ENCODE data around the gene SLC38A11. TPM values are rescaled to one million over a fixed set of nuclear protein-coding genes. Genes with fewer than 3 reads are reported as not detected.

SLC38A11 gene
- total and polyA plus RNA-seq, 2 of the 13 experiments (the other 11 are each of a cell fraction or from before 2014, with no cell fraction given), result 14.0 to 14.3 TPM

DNA sequence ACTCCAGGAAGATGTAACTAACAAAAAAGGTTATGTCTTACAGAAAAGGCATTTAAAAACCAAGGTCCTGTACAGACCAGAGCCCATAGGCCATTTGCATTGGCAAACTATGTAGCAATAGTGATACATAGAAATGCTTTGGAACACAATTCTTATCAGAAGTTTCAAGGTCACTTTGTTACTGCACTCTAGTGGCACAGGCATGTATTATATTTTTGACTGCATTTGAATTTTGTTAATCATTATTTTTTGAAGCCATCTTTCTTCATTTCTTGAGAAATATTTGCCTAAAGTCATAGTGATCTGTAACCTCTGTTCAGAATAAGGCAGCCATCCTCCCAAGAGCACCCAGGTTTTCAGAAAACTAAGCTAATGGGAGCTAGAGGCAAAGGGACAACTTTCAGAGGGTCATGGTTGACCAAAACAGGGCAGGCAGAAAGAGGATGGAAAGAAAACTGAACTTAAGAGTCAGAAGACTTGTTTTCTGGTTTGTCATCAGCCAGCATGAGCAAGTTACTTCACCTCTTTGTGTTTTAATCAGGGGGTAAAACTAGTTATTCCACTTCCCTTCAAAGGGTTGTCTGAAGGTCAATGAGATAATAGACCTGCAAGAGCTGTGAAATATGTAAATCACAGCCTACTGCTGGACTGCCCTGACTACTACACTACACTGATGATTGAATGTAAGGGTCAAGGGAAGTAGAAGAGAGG is 41.5 kb downstream of the SLC38A11 start (continued):
- TF ChIP-seq, protein P1, sequence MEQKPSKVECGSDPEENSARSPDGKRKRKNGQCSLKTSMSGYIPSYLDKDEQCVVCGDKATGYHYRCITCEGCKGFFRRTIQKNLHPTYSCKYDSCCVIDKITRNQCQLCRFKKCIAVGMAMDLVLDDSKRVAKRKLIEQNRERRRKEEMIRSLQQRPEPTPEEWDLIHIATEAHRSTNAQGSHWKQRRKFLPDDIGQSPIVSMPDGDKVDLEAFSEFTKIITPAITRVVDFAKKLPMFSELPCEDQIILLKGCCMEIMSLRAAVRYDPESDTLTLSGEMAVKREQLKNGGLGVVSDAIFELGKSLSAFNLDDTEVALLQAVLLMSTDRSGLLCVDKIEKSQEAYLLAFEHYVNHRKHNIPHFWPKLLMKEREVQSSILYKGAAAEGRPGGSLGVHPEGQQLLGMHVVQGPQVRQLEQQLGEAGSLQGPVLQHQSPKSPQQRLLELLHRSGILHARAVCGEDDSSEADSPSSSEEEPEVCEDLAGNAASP (CRISPR knock-in tag; IDR thresholded peaks at IDR 0.05; ENCODE audit: borderline replicate concordance), result peak; percentile 31; the same call in 1 of the 2 replicates
- no peak for TF ChIP-seq YEATS2 (CRISPR knock-in tag; IDR thresholded peaks at IDR 0.05; ENCODE audit: borderline replicate concordance)
- TF ChIP-seq NCOA2 (CRISPR knock-in tag; IDR thresholded peaks at IDR 0.05), result peak; percentile 84
- TF ChIP-seq PAX8 (CRISPR knock-in tag; IDR thresholded peaks at IDR 0.05; ENCODE audit: borderline replicate concordance), result no peak
- no peak for TF ChIP-seq BRCA1 (CRISPR knock-in tag; IDR thresholded peaks at IDR 0.05)
- TF ChIP-seq SMAD9 (CRISPR knock-in tag; IDR thresholded peaks at IDR 0.05), result no peak
- no peak for TF ChIP-seq ZNF160 (CRISPR knock-in tag; IDR thresholded peaks at IDR 0.05)
- TF ChIP-seq ARID2 (CRISPR knock-in tag; IDR thresholded peaks at IDR 0.05; ENCODE audit: borderline replicate concordance), result peak; percentile 41; the same call in 1 of the 2 replicates
- TF ChIP-seq, protein P2, sequence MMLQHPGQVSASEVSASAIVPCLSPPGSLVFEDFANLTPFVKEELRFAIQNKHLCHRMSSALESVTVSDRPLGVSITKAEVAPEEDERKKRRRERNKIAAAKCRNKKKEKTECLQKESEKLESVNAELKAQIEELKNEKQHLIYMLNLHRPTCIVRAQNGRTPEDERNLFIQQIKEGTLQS (CRISPR knock-in tag; IDR thresholded peaks at IDR 0.05), result no peak
- TF ChIP-seq, protein P3, sequence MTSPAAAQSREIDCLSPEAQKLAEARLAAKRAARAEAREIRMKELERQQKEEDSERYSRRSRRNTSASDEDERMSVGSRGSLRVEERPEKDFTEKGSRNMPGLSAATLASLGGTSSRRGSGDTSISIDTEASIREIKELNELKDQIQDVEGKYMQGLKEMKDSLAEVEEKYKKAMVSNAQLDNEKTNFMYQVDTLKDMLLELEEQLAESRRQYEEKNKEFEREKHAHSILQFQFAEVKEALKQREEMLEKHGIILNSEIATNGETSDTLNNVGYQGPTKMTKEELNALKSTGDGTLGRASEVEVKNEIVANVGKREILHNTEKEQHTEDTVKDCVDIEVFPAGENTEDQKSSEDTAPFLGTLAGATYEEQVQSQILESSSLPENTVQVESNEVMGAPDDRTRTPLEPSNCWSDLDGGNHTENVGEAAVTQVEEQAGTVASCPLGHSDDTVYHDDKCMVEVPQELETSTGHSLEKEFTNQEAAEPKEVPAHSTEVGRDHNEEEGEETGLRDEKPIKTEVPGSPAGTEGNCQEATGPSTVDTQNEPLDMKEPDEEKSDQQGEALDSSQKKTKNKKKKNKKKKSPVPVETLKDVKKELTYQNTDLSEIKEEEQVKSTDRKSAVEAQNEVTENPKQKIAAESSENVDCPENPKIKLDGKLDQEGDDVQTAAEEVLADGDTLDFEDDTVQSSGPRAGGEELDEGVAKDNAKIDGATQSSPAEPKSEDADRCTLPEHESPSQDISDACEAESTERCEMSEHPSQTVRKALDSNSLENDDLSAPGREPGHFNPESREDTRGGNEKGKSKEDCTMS (CRISPR knock-in tag; conservative IDR thresholded peaks at IDR 0.05), result no peak
- TF ChIP-seq, protein P4, sequence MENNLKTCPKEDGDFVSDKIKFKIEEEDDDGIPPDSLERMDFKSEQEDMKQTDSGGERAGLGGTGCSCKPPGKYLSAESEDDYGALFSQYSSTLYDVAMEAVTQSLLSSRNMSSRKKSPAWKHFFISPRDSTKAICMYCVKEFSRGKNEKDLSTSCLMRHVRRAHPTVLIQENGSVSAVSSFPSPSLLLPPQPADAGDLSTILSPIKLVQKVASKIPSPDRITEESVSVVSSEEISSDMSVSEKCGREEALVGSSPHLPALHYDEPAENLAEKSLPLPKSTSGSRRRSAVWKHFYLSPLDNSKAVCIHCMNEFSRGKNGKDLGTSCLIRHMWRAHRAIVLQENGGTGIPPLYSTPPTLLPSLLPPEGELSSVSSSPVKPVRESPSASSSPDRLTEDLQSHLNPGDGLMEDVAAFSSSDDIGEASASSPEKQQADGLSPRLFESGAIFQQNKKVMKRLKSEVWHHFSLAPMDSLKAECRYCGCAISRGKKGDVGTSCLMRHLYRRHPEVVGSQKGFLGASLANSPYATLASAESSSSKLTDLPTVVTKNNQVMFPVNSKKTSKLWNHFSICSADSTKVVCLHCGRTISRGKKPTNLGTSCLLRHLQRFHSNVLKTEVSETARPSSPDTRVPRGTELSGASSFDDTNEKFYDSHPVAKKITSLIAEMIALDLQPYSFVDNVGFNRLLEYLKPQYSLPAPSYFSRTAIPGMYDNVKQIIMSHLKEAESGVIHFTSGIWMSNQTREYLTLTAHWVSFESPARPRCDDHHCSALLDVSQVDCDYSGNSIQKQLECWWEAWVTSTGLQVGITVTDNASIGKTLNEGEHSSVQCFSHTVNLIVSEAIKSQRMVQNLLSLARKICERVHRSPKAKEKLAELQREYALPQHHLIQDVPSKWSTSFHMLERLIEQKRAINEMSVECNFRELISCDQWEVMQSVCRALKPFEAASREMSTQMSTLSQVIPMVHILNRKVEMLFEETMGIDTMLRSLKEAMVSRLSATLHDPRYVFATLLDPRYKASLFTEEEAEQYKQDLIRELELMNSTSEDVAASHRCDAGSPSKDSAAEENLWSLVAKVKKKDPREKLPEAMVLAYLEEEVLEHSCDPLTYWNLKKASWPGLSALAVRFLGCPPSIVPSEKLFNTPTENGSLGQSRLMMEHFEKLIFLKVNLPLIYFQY (CRISPR knock-in tag; IDR thresholded peaks at IDR 0.05; ENCODE audit: borderline replicate concordance), result no peak
- TF ChIP-seq ZNF792 (CRISPR knock-in tag; IDR thresholded peaks at IDR 0.05), result no peak
- TF ChIP-seq LCORL (IDR thresholded peaks at IDR 0.05), result no peak
- peak; percentile 42; the same call in 1 of the 2 replicates for TF ChIP-seq LCORL (CRISPR knock-in tag; IDR thresholded peaks at IDR 0.05)
- TF ChIP-seq AHR (CRISPR knock-in tag; IDR thresholded peaks at IDR 0.05), result no peak
- TF ChIP-seq REL (CRISPR knock-in tag; conservative IDR thresholded peaks at IDR 0.05), result no peak
- TF ChIP-seq, protein P5, sequence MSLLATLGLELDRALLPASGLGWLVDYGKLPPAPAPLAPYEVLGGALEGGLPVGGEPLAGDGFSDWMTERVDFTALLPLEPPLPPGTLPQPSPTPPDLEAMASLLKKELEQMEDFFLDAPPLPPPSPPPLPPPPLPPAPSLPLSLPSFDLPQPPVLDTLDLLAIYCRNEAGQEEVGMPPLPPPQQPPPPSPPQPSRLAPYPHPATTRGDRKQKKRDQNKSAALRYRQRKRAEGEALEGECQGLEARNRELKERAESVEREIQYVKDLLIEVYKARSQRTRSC (CRISPR knock-in tag; IDR thresholded peaks at IDR 0.05; ENCODE audit: low read depth), result no peak
- peak; percentile 69 for TF ChIP-seq KAT7 (CRISPR knock-in tag; IDR thresholded peaks at IDR 0.05; ENCODE audit: borderline replicate concordance)
- TF ChIP-seq ZBTB20 (CRISPR knock-in tag; IDR thresholded peaks at IDR 0.05; ENCODE audit: borderline replicate concordance, low read depth), result peak; percentile 45; the same call in 1 of the 2 replicates
- TF ChIP-seq, protein P6, sequence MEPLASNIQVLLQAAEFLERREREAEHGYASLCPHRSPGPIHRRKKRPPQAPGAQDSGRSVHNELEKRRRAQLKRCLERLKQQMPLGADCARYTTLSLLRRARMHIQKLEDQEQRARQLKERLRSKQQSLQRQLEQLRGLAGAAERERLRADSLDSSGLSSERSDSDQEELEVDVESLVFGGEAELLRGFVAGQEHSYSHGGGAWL (CRISPR knock-in tag; IDR thresholded peaks at IDR 0.05), result no peak
- TF ChIP-seq ADNP (CRISPR knock-in tag; IDR thresholded peaks at IDR 0.05), result no peak

Data from HepG2 (cell line).